Lower lobe of right lung (tissue), 2 donors: ENCODE data around the gene SHOX. TPM values are rescaled to one million over a fixed set of nuclear protein-coding genes. Genes with fewer than 3 reads are reported as not detected.
"Not testable (repeated sequence)": the region's sequence is repeated elsewhere in the genome, so short reads cannot be mapped to it uniquely, and the experiment has no call there.

Source experiments
- ATAC-seq, 2 donors: fragments of 200-7000 bp; cut with Tn5 transposase; one replicate each; pipeline ENCODE4 v1.9.1; 2020 to 2022; ENCODE audit warnings: mild to moderate bottlenecking in 2 of 2, moderate library complexity in 2 of 2
- DNase-seq: peaks from one replicate; pipeline ENCODE4 v3.0.0-alpha.2; 2020
- H3K27ac ChIP-seq: fragments of 200-600 bp; one replicate; pipeline ENCODE4 v1.8.0; 2022
- H3K27me3 ChIP-seq: fragments of 200-600 bp; one replicate; pipeline ENCODE4 v1.8.0; 2022; ENCODE audit warnings: low read depth
- H3K36me3 ChIP-seq: fragments of 200-600 bp; one replicate; pipeline ENCODE4 v1.8.0; 2022; ENCODE audit warnings: mild to moderate bottlenecking
- H3K4me1 ChIP-seq: fragments of 200-600 bp; one replicate; pipeline ENCODE4 v1.8.0; 2022
- H3K4me3 ChIP-seq: fragments of 200-600 bp; one replicate; pipeline ENCODE4 v1.8.0; 2022; ENCODE audit warnings: mild to moderate bottlenecking
- H3K9me3 ChIP-seq: fragments of 200-600 bp; one replicate; pipeline ENCODE4 v1.8.0; 2022
- intact Hi-C: fragments of 100-400 bp; cut with DNase I; formaldehyde crosslinking; loops from one replicate; pipeline ENCODE4 v1.11.0; 2022
- total RNA-seq: library from RNA; stranded (reverse); fragmentation: NEBNext Ultra II Directional; extraction: Animal tissue kit (Norgen Biotek cat#: 25700); gene quantifications from one replicate; pipeline ENCODE4 v1.2.1, GENCODE V29; 2021
- TF ChIP-seq, protein P1 (sequence below): fragments of 200-600 bp; IDR thresholded peaks from one replicate; pipeline ENCODE4 v1.8.0; 2022; ENCODE audit warnings: antibody characterized with exemption, mild to moderate bottlenecking
- donor health status: DM: no; HTN: yes; CAD: no; lungs with severe emphysema.

Gene SHOX
- total RNA-seq, 1 donor from 2014 or later = not detected

DNA sequence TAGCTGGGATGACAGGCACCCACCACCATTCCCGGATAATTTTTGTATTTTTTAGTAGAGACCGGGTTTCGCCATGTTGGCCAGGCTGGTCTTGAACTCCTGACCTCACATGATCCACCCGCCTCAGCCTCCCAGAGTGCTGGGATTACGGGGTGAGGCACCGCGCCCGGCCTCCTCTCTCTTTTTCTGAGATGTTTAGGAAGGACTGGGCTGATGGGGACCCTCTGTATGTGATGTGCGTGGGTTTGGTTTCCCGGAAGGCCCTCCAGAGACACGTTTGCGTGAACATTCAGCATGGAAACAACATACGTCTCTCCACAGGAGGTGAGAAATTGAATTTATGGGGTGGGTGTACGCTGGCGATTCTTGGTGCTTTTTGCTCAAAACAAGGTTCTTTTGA lies 18.6 kb downstream of the SHOX start:
- Histone ChIP-seq H3K36me3 (no peaks in the 10 kb centered on the region), H3K27me3 (peaks cover 19% of the 10 kb centered on the region), H3K4me3 (no peak overlapping the region), H3K27ac (no peak overlapping the region), H3K9me3 (no peaks in the 10 kb centered on the region), H3K4me1 (no peaks in the 10 kb centered on the region)
- no peak for DNase-seq
- TF ChIP-seq, protein P1, sequence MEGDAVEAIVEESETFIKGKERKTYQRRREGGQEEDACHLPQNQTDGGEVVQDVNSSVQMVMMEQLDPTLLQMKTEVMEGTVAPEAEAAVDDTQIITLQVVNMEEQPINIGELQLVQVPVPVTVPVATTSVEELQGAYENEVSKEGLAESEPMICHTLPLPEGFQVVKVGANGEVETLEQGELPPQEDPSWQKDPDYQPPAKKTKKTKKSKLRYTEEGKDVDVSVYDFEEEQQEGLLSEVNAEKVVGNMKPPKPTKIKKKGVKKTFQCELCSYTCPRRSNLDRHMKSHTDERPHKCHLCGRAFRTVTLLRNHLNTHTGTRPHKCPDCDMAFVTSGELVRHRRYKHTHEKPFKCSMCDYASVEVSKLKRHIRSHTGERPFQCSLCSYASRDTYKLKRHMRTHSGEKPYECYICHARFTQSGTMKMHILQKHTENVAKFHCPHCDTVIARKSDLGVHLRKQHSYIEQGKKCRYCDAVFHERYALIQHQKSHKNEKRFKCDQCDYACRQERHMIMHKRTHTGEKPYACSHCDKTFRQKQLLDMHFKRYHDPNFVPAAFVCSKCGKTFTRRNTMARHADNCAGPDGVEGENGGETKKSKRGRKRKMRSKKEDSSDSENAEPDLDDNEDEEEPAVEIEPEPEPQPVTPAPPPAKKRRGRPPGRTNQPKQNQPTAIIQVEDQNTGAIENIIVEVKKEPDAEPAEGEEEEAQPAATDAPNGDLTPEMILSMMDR = no peak
- no peak for ATAC-seq
- intact Hi-C loops = no loop called here

DNA sequence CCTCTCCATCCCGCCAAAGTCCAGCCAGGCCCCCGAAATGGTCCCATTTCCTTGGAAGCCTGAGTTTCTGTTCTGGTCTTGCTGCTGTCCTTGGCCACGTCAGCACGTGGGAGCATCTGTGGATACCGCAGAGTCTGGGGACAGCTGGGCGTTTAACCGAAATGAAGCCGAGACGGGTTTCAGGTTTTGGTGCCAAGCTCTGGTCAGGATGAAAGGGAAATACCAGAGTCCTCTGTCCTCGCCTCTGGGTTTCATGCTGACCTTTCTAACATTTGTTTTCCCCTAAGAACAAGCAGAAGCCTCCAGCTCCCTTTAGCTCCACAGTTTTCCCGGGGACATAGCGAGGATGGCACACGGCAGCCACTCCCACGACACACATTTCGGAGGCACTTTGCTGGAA lies 19.7 kb downstream of the SHOX start:
- no peaks in the 10 kb centered on the region for H3K9me3 ChIP-seq
- H3K4me3 ChIP-seq = no peak overlapping the region
- H3K4me1 ChIP-seq = no peaks in the 10 kb centered on the region
- no peaks in the 10 kb centered on the region for H3K36me3 ChIP-seq
- H3K27ac ChIP-seq = no peak overlapping the region
- ATAC-seq = no peak
- TF ChIP-seq, protein P1 = no peak
- peaks cover 8% of the 10 kb centered on the region for H3K27me3 ChIP-seq
- intact Hi-C loops = no loop called here
- no peak for DNase-seq

DNA sequence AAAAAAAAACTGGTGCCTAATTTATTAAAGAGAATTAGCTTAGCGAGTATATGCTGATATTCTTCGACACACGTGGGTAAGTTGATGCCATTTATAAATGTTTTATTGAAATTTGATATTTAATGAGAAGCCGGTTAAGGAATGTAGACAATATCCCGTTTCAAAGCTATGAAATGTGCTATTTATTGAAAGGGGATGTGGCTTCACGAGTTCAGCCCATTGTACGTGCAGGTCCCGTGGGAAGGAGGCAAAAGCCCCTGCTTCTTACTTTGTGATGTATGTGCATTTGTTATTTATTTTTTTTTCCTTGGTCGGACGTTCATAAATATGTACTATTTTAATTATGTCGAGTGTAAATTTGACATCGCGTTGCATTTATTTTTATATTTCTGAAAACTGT lies 20.2 kb downstream of the SHOX start:
- Histone ChIP-seq H3K27me3 (peaks cover 3% of the 10 kb centered on the region), H3K9me3 (no peaks in the 10 kb centered on the region), H3K4me3 (no peak overlapping the region), H3K4me1 (no peaks in the 10 kb centered on the region), H3K36me3 (no peaks in the 10 kb centered on the region), H3K27ac (no peak overlapping the region)
- DNase-seq = no peak
- TF ChIP-seq, protein P1 = no peak
- ATAC-seq = no peak
- intact Hi-C loops = no loop called here

DNA sequence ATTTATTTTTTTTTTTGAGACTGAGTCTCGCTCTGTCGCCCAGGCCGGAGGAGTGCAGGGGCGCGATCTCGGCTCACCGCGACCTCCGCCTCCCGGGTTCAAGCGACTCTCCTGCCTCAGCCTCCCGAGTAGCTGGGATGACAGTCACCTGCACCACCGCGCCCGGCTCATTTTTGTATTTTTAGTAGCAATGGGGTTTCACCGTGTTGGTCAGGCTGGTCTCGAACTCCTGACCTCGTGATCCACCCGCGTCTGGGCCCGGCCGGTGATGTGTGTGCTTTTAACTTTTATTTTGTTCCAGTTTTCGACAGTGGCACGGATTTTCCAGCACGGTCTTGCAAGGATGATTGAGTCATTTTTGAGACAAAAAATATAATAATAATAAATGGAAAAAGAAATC lies 21.3 kb downstream of the SHOX start:
- DNase-seq = not testable (repeated sequence)

DNA sequence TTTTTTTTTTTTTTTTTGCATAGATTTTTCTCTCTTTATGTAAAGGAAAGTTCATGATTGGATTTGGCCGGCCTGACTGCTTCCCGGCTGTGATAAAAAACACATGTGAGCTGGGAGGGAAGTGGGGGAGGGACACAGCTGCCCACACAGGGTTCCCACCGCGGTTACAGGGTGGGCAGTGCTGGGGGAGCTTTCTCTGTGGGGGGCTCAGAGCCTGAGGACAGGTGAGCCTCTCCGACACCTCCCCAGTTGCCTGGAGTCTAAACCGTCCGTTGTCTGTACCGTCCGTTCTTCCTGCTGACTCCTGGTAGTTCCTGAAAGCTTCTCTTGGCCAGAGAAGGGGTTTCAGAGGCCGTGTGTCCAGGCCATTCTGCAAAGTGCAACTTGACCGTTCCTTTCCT lies 21.8 kb downstream of the SHOX start:
- ATAC-seq (no peak), DNase-seq (no peak)
- TF ChIP-seq, protein P1 = no peak
- no peak overlapping the region for H3K27ac ChIP-seq
- H3K4me1 ChIP-seq = no peaks in the 10 kb centered on the region
- no peaks in the 10 kb centered on the region for H3K27me3 ChIP-seq
- intact Hi-C loops = no loop called here
- H3K36me3 ChIP-seq = no peaks in the 10 kb centered on the region
- no peaks in the 10 kb centered on the region for H3K9me3 ChIP-seq
- H3K4me3 ChIP-seq = no peak overlapping the region

More for the DNA sequence above, 21.3 kb downstream of the SHOX start:
- H3K27me3 ChIP-seq, H3K4me3 ChIP-seq, H3K4me1 ChIP-seq, H3K36me3 ChIP-seq, ATAC-seq, H3K27ac ChIP-seq, H3K9me3 ChIP-seq, intact Hi-C loops: not testable (repeated sequence)

DNA sequence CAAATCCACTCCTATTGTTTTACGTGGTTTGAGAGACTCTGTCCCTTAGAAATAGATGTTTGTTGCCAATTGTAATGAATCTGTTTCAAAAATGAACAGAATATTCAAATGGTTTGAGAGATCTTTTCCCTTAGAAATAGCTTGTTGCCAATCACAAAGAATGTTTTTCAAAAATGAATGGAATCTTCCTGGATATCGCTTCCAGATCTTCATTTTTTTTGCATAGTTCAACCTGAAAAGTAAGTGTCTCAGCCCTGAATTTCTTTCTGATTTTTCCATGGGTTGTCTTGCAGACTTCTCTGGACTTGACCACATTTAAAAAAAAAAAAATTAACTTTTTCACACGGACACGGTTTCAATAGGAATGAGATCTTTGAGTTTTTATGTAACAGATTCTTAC lies 22.7 kb downstream of the SHOX start:
- no peak for DNase-seq
- no peaks in the 10 kb centered on the region for H3K27me3 ChIP-seq
- H3K27ac ChIP-seq = no peak overlapping the region
- H3K4me3 ChIP-seq = no peak overlapping the region
- H3K9me3 ChIP-seq = no peaks in the 10 kb centered on the region
- TF ChIP-seq, protein P1 = no peak
- no peaks in the 10 kb centered on the region for H3K4me1 ChIP-seq
- intact Hi-C loops = no loop called here
- no peaks in the 10 kb centered on the region for H3K36me3 ChIP-seq
- no peak for ATAC-seq
